Panc1 (cell line): ENCODE data around the gene RNASEH2A. TPM values are rescaled to one million over a fixed set of nuclear protein-coding genes. Genes with fewer than 3 reads are reported as not detected.

Experiments
- ATAC-seq: fragments of 200-7000 bp; cut with Tn5 transposase; 2 replicates; pipeline ENCODE4 v1.9.1; 2020; ENCODE audit warnings: mild to moderate bottlenecking, moderate library complexity
- BruUV-seq: library from RNA; stranded (reverse); fragments of 400-500 nt; replicated peaks from 2 replicates; lab custom pipeline; 2021; lab: Mats Ljungman, UMichigan
- CTCF ChIA-PET: fragments of 300-600 bp; sonication (Branson Sonifier 250); formaldehyde crosslinking; loops from one replicate; lab custom pipeline; 2022; ENCODE audit warnings: antibody characterized with exemption; lab: Charles Lee
- POLR2A ChIA-PET: fragments of 300-600 bp; sonication (Branson Sonifier 250); formaldehyde crosslinking; loops from one replicate; lab custom pipeline; 2022; ENCODE audit warnings: antibody characterized with exemption; lab: Charles Lee
- DNase-seq: peaks from one replicate; pipeline ENCODE4 v3.0.0-alpha.2; 2010; ENCODE audit warnings: low read depth, low spot score
- H3K27ac ChIP-seq: 2 replicates; pipeline ENCODE4 v1.5.1; 2011; ENCODE audit warnings: mild to moderate bottlenecking, low read length, inconsistent platforms
- H3K27me3 ChIP-seq: fragments of 200-500 bp; sonication (Bioruptor generic); 2 replicates; pipeline ENCODE4 v1.6.0; 2014; ENCODE audit warnings: low read length, inconsistent platforms; ENCODE audit not compliant: control insufficient read depth, insufficient read depth
- H3K36me3 ChIP-seq: fragments of 200-500 bp; sonication (Bioruptor generic); 2 replicates; pipeline ENCODE4 v1.5.1; 2014; ENCODE audit warnings: inconsistent platforms, mild to moderate bottlenecking, low read length, moderate library complexity; ENCODE audit not compliant: control insufficient read depth, insufficient read depth
- H3K4me1 ChIP-seq: 2 replicates; pipeline ENCODE4 v1.5.1; 2011; ENCODE audit warnings: inconsistent platforms, mild to moderate bottlenecking, low read length, moderate library complexity; ENCODE audit not compliant: control insufficient read depth, insufficient read depth
- H3K4me3 ChIP-seq, 2 experiments: 2 replicates each; pipeline ENCODE4 v1.5.1; 2011 to 2012; ENCODE audit warnings: low read depth in 2 of 2, low read length in 2 of 2, mild to moderate bottlenecking in 2 of 2, inconsistent platforms in 1 of 2, moderate library complexity in 1 of 2
- H3K9me3 ChIP-seq: fragments of 200-500 bp; sonication (Bioruptor generic); 2 replicates; pipeline ENCODE4 v1.5.1; 2014; ENCODE audit warnings: low read depth, mild to moderate bottlenecking, inconsistent platforms, low read length, moderate library complexity; ENCODE audit not compliant: control insufficient read depth, insufficient read depth
- CTCF ChIP-seq: fragments of 450-650 bp; IDR thresholded peaks from 2 replicates; pipeline ENCODE4 v1.5.1; 2017; ENCODE audit warnings: mild to moderate bottlenecking
- POLR2AphosphoS5 ChIP-seq: IDR thresholded peaks from 2 replicates; pipeline ENCODE4 v1.6.1; 2012; ENCODE audit warnings: mild to moderate bottlenecking, low read depth, low read length, moderate library complexity
- REST ChIP-seq, 2 experiments: IDR thresholded peaks; 2 replicates each; pipeline ENCODE4 v1.6.1; 2011 to 2012; ENCODE audit warnings: low read depth in 2 of 2, control low read depth in 1 of 2, low read length in 1 of 2, mild to moderate bottlenecking in 1 of 2, moderate library complexity in 1 of 2; ENCODE audit not compliant: insufficient read depth in 1 of 2
- SIN3A ChIP-seq: IDR thresholded peaks from 2 replicates; pipeline ENCODE4 v1.6.1; 2012; ENCODE audit warnings: low read depth, mild to moderate bottlenecking, low read length, moderate library complexity, borderline replicate concordance; ENCODE audit not compliant: insufficient read depth
- TCF7L2 ChIP-seq: IDR thresholded peaks from 2 replicates; pipeline ENCODE4 v1.6.1; 2011; ENCODE audit warnings: mild to moderate bottlenecking, low read depth, low read length, inconsistent platforms
- in situ Hi-C: cut with HindIII; loops from 2 replicates; pipeline ENCODE4 v1.10.0; 2016; ENCODE audit warnings: low sequenced_read_pairs, low pct_unique_long_range_greater_than_20kb
- intact Hi-C: fragments of 100-400 bp; cut with micrococcal nuclease; formaldehyde crosslinking; loops from one replicate; pipeline ENCODE4 v1.10.0; 2022; ENCODE audit not compliant: unreplicated experiment
- total RNA-seq: library from RNA; stranded (reverse); gene quantifications from one replicate; pipeline ENCODE4 v1.2.1, GENCODE V29; 2021; ENCODE audit not compliant: unreplicated experiment

RNASEH2A gene
- total RNA-seq, 1 experiment from 2014 or later: 44.9 TPM

GRCh38 chr19:12778905-12779161 is 27.6 kb upstream of the RNASEH2A start:
- TF ChIP-seq CTCF (no peak), SIN3A (no peak), TCF7L2 (no peak), REST (IDR thresholded peaks at IDR 0.05; ENCODE audit: insufficient read depth in 1 of 2, low read depth in 2 of 2, low read length in 1 of 2) (no peak), POLR2AphosphoS5 (no peak)
- CTCF ChIA-PET: interaction anchor here (3.3 kb wide), 1 partner anchor 17 kb away, joined by 23 read pairs; no protein-coding TSS in a partner anchor
- Histone ChIP-seq H3K36me3 (no peaks in the 10 kb centered on the region), H3K27ac (peak overlapping the region; percentile 87), H3K4me3 (peak overlapping the region; percentile 53 to 81), H3K9me3 (no peaks in the 10 kb centered on the region), H3K27me3 (no peaks in the 10 kb centered on the region), H3K4me1 (peaks cover 20% of the 10 kb centered on the region)
- TSS peak; percentile 84 for BruUV-seq
- no peak for ATAC-seq
- in situ Hi-C loops: no loop called here
- intact Hi-C loops: no loop called here
- DNase-seq: no peak
- POLR2A ChIA-PET: interaction anchor here (0.5 to 2.7 kb wide), 3 partner anchors 11 to 141 kb away, joined by 3 to 16 read pairs (median 3); partner anchors contain the start of gene JUNB

GRCh38 chr19:12779162-12779993 is 27.0 kb upstream of the RNASEH2A start:
- ChIA-PET CTCF (no interaction called here), POLR2A (interaction anchor here (1.2 to 2.7 kb wide), 2 partner anchors 10 to 13 kb away, joined by 3 to 16 read pairs; partner anchors contain the start of gene JUNB)
- no peaks in the 10 kb centered on the region for H3K9me3 ChIP-seq
- TF ChIP-seq TCF7L2: no peak
- no peak for DNase-seq
- peak overlapping the region; percentile 87 for H3K27ac ChIP-seq
- H3K4me1 ChIP-seq: peaks cover 24% of the 10 kb centered on the region
- intact Hi-C loops: no loop called here
- H3K4me3 ChIP-seq: peak overlapping the region; percentile 53 to 81; a peak in 3 of 4 replicates
- no TSS peak for BruUV-seq
- ATAC-seq: no peak
- in situ Hi-C loops: no loop called here
- no peaks in the 10 kb centered on the region for H3K36me3 ChIP-seq
- no peaks in the 10 kb centered on the region for H3K27me3 ChIP-seq

GRCh38 chr19:12782174-12782423 is 24.3 kb upstream of the RNASEH2A start:
- BruUV-seq: no TSS peak
- H3K27me3 ChIP-seq: no peaks in the 10 kb centered on the region
- TF ChIP-seq TCF7L2 (no peak), SIN3A (no peak), REST (IDR thresholded peaks at IDR 0.05; ENCODE audit: insufficient read depth in 1 of 2, low read depth in 2 of 2, low read length in 1 of 2) (no peak; a peak in 1 of 4 replicates), CTCF (no peak), POLR2AphosphoS5 (no peak)
- no peaks in the 10 kb centered on the region for H3K36me3 ChIP-seq
- intact Hi-C loops (no loop called here), in situ Hi-C loops (no loop called here)
- ATAC-seq: no peak
- ChIA-PET POLR2A (interaction anchor here (0.6 kb wide), 1 partner anchor 13 kb away, joined by 7 read pairs; no protein-coding TSS in a partner anchor), CTCF (interaction anchor here (0.8 kb wide), 1 partner anchor 18 kb away, joined by 4 read pairs; no protein-coding TSS in a partner anchor)
- peaks cover 46% of the 10 kb centered on the region for H3K4me1 ChIP-seq
- H3K4me3 ChIP-seq: peak overlapping the region; percentile 45 to 47
- DNase-seq: no peak
- H3K9me3 ChIP-seq: no peaks in the 10 kb centered on the region
- H3K27ac ChIP-seq: peak overlapping the region; percentile 73
